Smooth muscle cell of the brain vasculature (primary cell): ENCODE results near the gene CLEC11A.

Experiments
- DNase-seq: peaks from one replicate; pipeline ENCODE4 v3.0.0-alpha.2; 2012; ENCODE audit warnings: low read depth, low spot score

Gene CLEC11A

DNA sequence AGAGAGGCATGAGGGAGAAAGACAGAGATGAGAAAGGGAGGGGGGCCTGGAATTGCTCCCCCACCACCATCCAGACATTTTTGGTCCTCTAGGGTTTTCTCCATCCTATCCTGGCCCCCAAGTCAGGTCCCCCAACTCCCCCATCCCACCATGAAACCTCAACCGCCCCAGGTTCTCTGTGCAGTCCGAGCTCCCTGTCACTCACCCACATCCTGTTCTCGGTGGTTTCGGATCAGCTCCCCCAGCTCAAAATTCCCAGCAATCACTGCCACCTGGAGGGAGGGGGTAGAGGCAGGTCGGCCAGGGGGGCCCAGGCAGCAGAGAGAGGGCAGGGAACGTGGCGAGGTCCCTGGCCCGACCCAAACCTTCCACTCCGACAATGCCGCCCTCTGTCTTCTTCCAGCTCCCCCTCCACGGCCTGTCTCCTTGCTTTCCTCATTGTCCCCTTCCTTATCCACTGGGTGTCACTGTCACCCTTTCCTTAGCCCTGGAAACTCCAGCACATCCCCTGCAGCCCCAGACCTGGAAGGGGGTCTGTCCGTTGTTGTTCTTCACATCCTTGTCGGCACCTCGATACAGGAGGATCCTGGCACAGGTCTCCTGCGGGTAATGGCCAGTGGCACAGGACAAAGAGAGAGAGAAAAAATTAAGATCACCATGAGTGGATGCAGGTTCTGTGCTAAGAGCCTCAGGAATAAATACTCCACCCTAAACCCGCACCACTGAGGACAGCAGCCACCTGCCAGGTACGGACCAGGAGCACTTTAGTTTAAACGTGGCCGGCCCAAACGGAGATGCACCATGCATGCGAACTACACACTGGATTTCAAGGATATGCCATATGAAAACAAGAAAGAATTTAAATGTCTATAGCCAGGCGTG lies 19.0 kb upstream of the CLEC11A start:
- DNase-seq = no peak

DNA sequence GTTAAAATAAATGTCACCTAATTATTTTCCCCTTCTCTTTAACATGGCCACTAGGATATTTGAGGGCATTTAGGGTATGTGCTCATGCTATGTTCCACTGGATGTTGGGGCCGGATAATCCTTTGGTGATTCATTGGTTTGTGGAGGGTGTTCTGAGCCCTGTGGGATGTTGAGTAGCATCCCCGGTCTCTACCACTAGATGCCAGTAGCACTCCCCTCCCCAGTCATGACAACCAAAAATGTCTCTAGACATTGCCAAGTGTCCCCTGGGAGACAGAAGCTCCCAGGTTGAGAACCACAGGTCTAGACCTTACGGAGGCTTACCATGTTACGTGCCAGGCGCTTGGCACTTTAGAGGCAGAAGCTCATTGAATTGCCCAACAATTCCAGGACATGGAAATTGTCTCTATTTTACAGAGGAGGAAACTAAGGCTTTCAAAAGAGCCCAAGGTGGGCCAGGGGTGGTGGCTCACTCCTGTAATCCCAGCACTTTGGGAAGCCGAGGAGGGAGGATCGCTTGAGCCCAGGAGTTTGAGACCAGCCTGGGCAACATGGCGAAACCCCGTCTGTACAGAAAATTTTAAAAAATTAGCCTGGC lies 17.6 kb upstream of the CLEC11A start:
- peak; percentile 15 for DNase-seq

DNA sequence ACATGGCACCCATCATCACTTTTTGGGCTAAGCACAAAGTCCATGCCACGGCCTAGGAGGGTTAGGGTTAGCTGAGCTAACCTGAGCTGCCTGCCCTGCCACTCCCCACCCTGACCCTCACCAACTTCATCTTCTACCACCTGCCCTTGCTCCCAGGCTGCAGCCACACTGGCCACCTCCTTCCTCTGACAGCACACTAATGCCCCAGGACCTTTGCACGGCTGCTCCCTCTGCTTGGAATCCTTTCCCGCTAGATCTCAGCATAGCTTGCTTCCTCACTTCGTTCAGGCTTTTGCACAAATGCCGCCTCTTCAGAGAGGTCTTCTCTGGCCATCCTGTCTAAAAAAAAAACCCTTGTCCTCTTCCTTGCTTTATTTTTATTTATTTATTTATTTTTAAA lies 16.8 kb upstream of the CLEC11A start:
- DNase-seq = no peak

DNA sequence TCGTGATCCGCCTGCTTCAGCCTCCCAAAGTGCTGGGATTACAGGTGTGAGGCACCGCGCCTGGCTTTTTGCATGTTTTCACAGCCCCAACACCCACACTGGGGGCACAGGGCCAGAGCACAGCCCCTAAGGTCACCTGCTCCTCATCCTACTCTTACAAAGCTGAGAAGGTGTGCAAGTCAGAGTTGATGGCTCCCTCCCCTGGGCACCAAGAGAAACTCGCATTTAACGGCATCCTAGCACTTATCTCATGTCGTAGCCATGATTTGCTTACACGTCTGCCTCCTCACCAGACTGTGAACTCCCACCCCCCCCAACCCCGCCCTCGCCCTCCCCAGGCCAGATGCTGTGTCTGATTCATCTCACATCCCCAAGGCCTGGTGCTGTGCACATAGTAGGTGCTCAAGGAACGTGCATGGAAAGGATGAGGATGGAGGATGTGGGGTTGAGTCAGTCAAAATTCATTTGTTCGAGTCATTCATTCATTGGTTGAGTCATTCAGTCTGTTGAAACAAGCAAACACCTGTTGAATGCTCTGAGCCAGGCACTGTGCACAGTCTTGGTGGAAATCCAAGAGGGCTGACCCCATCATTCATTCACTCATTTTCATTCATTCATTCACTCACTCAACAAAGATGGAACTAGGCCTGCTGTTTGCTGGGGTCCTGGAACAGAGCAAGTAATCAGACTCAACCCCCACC lies 14.8 kb upstream of the CLEC11A start:
- DNase-seq = no peak

DNA sequence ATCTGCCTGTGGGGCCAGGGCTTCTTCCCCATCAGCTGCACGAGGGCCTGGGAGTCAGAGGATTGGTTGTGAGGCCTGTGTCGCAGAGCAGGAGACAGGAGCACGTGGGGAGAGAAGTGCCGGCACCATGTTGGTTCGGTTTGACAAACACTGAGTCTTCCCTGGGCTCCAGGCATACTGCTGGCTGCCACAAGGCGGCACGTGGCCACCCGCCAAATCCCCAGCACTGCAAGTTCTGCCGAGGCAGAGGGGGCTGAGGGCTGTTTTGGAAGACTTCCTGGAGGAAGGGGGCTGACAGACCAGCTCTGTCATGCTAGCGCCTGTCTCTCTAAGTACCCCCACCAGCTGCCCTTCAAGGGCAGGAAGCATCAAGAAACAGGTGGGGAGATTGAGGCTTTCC lies 13.1 kb upstream of the CLEC11A start:
- DNase-seq = no peak

DNA sequence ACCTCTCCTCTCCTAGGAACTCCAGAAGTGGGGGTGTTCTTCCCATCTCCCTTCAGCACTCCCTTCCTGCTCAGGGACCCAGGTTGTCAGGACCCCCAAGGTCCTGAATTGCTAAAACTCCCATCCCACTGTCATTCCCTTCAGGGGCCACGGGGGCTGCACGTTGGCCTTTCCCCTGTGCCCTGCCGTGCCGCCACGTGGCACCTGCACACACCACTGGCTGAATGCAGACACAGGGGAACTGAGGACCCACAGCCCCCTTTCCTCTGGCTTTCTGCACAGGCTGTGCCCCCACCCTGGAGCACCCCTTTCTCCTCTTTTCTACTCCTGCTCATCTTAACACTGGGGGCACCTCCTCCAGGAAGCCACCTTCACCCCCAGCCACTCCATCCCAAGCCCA lies 12.6 kb upstream of the CLEC11A start:
- DNase-seq = no peak

DNA sequence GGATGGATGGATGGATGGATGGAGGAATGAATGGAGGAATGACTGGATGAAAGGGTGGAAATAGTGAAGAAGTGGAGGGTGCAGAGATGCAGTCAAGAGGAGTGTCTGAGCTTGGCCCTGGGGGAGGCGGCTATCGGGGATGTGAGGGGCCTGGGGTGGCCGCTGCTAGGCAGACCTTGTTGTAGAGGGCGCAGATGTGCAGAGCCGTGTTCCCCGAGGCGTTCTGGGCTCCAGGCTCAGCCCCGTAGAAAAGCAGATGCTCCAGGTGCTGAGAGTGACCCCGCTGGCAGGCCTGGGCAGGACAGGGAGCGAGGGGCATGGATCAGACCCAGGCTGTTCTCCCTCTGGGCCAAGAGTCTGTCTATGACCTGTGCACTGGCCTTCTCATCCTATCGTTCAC lies 12.0 kb upstream of the CLEC11A start:
- DNase-seq = no peak

DNA sequence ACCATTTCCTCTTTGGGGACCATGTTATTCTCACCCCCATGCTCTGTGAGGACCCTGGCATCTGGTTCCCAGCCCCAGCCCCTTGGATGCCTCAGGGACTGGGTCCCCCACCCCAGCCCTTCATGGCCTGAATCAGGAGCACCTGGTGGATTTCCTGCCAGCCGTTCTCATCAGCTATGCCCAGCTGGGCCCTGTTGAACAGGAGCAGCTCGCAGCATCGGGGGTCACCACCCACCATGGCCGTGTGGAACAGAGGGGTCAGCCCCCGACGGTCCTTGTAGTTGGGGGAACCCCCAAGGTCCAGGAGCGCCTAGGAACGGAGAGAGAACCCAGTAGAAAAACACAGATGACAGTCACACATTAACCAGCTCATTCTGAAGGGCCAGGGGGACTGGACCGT lies 11.4 kb upstream of the CLEC11A start:
- no peak for DNase-seq

DNA sequence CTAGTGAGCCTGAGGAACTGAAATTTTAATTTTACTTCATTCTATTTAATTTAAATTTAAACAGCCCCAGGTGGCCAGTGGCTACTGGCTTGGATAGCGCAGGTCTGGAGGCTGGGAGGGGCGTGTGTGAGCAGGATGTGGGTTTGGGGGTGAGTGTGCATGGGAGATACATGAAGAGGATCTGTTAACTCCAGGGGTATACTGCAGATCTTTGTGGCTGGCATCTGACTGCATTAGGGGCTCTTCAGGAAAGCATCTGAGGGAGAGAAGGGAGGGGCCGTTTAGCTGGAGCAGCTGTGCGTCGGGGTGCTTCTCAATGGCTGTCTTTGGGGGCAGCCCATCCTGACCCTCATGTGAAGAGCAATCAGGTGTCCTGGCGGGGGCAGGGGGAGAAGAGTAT lies 10.3 kb upstream of the CLEC11A start:
- DNase-seq = no peak

DNA sequence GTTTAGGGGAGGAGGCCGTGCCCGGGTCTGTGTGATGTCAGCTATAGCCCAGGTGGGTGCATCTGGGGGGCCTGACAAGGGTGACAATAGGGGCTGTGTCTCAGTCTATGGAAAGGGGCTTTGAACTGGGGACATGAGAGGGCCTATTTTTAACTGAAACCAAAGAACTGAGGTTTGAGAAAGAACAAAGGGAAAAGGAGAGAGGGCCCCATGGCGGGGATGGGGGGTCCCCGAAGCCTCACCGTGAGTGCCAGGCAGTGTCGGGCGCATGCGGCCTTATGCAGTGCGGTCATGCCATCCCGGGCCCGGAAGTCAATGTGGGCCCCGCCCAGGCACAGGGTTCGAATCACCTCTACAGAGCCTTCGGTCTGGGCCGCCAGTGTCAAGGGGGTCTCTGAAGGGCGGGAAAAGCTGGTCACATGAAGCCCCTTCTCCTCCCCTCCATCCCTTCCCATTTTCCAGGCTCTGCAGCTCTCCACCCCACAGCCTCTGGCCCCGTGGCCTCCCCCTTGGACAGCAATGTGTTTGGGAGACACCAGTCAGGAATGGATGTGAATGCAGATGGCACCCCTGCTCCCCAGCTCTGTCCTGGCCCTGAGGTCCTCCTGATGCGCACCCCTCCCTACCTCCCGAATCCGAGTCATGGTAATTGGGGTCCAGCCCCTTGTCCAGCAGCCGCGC lies 9.5 kb upstream of the CLEC11A start:
- no peak for DNase-seq

DNA sequence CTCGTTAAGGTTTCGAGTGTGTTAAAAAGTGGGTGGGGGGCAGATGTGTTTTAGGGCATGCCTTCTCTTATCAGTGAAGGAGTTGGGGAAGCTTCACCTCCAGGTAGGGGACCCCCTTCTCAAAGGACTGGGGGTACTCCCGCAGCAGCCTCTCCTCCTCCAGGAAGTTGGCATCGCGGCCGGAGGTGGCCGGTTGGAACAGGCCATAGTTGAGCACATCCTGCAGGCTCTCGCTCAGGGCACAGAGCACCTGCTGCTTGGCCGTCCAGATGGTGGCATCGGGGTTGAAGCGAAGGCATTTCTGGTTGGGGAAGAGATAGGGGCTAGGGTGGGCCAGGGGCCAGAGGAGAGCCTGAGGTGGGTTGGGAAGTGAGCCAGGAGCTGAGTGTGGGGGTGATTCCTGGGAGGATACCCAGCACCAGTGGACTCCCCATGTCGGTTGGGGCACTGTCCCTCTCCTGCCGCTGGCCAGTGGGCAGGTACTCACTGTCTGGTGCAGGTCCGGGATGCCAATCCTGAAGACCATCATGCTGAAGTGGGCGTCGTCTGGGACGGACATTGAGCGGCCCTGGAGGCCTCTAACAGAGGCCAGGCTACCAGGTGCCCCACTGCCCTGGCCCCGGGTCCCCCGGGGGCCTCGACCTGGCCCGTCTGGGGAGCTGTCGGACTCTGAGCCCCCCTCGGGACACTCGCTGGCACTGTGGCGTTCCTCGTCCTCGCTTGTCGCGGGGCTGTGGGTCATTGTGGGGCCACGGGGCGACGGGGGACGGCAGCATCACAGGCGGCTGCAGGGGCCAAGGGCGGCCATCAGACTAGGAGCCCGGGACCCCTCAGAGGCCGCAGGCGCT lies 6.8 kb upstream of the CLEC11A start:
- DNase-seq = no peak

DNA sequence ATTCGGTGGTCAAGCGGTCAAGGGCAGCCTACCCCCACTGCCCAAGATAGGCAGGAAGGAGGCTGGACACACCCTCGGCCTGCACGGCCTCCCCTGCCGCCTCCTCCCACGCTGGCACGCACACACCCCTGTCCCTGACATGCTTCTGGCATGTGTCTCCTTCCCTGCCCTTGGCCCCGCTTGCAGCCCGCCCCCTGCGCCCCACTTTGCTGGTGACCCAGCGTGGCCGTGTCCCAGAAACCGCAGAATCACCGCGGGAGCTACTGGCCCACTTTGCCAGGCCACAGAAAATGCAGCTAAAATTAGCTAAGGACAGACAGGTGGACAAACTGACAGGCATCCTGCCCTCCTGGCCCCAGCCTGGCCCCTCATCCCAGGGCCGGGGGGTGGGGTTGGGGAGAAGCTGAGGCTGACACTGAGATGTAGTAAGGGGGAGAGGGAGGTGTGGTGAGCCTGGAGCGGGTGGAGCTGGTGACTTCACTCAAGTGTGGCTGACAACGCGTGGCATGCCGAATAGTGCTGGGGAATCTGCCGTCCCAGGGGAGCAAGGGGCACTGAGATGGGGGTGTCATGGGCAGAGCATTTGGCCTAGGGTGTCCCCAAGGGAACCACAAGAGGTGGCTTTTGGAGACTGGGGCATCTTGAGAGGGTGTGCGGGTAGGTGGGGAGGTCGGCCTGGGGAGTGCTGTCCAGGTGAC lies 6.0 kb upstream of the CLEC11A start:
- no peak for DNase-seq

DNA sequence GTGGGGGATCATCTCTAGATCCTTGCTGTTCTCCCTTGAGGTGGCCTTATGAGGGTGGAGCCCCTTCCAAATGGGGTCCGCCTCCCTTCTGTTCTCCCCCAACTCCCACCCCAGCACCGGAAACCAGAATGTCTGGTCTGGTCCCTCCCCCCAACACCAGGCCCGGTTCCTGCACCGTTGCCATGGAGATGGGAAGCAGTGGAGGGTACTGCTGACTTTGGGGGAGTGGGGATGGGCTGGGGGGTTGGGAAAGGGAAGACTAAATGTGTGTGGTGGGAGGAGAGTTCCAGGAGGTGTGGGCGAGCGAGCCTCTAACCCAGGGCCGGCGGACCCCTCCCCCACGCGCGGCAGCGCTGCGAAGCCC lies 5.3 kb upstream of the CLEC11A start:
- no peak for DNase-seq

DNA sequence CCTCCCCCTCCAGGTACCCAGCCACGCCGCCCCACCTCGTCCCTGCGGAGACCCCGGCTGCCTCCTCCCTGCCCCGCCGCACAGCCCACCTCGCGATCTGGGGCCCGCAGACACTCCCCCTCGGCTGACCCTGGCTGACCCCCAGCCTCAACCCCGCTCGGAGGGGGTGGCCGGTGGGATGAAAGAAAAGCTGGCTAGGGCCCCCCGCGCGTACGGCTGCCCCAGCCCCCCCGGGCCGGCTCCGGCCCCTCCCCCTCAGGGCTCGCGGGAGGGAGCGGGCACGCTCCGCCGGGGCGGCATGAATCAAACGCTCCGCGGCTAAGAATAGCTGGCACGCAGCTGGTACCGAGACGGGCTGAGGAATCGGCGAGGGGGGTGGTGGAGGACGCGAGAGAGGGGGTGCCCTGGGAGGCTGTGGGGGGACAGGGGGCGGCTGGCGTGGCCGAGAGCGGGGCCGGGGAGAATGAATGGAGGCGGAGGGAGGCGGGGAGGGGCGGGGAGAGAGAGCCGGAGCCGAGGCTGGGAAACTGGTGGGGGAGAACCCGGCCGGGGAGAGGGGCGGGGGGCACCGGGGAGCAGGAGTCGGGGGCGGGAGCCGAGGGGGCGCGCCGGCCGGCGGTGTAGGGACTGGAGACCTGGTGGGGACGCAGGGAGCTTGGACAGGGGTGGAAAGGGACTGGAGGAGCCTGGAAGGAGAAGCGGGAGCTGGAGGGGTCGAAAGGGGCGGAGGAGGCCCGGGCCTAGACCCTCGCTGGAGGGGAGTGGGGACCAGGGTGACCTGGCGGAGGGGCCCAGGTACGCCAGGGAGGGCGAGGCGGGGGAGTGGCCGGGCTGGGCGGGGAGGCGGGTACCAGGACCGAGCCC lies 4.7 kb upstream of the CLEC11A start:
- DNase-seq = no peak

DNA sequence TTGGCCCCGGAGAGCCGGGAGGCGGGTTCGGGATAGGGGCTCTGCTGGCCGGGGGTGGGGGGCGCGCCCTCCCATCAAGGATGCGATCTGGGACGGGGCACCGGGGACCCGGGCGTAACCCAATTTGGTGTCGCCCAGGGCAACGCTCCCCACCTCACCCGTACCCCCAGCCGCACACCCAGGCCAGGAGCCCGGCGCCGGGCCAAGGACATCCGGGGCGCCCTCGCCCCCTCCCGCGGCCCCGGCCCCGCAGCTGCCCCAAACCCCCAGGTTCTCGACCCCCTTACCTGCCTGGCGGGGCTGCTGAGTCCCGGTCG lies 4.1 kb upstream of the CLEC11A start:
- DNase-seq = no peak

DNA sequence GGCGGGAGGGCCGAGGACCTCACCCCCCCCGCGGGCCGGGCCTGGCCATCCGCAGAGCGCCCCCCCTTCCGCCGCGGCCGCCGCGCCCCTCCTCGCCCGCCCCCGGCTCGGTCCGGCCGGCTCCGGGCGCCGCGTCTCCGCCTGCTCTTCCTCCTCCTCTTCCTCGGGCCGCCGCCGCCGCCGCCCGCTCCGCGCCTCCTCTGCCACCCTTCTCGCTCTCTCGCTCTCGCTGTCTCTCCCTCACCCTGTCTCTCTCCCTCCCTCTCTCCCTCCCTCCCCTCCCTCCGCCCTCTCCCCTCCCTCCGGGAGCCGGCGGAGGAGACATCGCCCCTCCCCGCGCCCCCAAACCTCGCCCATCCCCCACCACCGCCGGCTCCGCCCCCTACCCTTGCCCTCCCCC lies 3.6 kb upstream of the CLEC11A start, which contains the start of gene SHANK1:
TSS of gene SHANK1 (minus strand) at position 237 of the 400 bp plus-strand sequence. CDS start 2,883 bp downstream, outside the sequence.
- DNase-seq = no peak

DNA sequence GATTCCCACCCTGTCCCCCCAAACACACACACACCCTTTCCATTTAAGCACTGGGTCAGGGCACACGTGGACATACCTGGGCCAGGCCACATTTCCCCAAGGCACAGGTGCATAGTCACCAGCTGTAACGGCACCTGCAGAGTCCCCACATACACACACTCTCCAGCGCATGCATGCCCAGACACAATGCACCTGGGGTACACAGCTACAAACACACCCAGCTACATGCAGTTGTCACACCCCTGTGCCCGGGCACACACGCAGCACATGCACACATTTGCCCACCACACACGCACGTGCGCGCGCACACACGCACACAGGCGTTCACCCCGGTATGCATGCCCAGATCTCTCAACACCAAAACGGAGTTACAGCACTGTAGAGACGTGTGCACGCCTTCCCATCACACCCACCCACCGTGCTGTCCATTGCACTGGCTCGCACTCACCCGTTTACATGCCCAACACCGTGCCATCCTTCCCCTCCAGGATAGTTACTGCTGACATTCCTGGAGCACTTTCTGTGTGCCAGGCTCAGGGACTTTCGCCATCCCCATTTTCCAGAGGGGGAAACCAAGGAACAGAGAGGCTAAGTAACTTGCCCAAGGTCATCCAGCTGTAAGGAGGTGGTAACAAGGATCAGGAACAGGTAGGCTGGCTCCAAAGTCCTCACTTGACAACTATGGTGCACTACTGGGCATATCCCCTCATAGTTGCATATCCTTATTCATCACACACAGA lies 2.8 kb upstream of the CLEC11A start:
- no peak for DNase-seq

DNA sequence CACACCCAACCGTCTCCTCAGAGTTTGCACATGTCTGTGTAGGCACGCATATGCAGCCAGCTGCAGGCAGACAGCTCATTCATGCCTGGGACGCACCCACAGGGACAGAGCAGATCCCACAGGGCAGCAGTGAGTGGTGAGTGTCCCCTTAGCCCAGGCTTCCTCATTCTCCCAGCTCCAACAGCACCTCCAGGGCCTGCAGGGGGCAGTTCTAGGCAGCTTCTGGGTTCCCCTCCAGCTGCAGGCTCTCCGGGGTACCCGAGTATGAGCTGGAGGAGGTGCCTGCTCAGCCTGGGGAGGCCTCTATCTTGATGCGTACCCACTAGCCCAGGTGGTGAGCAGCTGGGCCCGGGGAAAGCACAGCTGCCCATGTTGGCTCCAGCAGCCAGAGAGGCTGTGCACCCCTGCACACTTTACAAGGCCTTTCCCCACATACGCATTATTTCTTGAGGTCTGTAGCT lies 2.2 kb upstream of the CLEC11A start:
- no peak for DNase-seq
